K562 (cell line): ENCODE measurements around the gene IKBKE. TPM values are rescaled to one million over a fixed set of nuclear protein-coding genes. Genes with fewer than 3 reads are reported as not detected.

Source experiments
- ATAC-seq: fragments of 200-7000 bp; cut with Tn5 transposase; 3 replicates; pipeline ENCODE4 v1.9.1; 2020; ENCODE audit warnings: moderate library complexity
- BruUV-seq: library from RNA; stranded (reverse); fragments of 400-500 nt; replicated peaks from 2 replicates; lab custom pipeline; 2021; lab: Mats Ljungman, UMichigan
- CTCF ChIA-PET: fragments of 300-600 bp; formaldehyde crosslinking; extraction: SDS; loops from one replicate; lab custom pipeline; 2021; ENCODE audit warnings: low intra/inter-chr PET ratio; lab: Yijun Ruan, JAX
- POLR2A ChIA-PET: fragments of 300-600, 350-650 bp; sonication (Branson Sonifier 250); formaldehyde crosslinking; extraction: SDS; loops from one replicate; lab custom pipeline; 2021; ENCODE audit warnings: antibody characterized with exemption, inconsistent platforms; lab: Yijun Ruan, JAX
- DNase-seq, 4 experiments: peaks; one replicate each; pipeline versions ENCODE4 v3.0.0 to v3.0.0-alpha.2; 2011 to 2018; ENCODE audit warnings: low spot score in 3 of 4, mixed read lengths in 3 of 4; ENCODE audit errors: extremely low read depth in 1 of 4
- FAIRE-seq: peaks from 2 replicates; lab custom pipeline; 2011; peaks lifted over from hg19 to GRCh38; lab: Jason Lieb, UNC
- H2AFZ ChIP-seq: 2 replicates; pipeline ENCODE4 v1.6.0; 2011; ENCODE audit warnings: low read depth, low read length, control low read depth, inconsistent platforms
- H3K27ac ChIP-seq: fragments of 200-600 bp; 3 replicates; pipeline ENCODE4 v1.8.0; 2011; ENCODE audit warnings: low read depth, mild to moderate bottlenecking, control low read depth, inconsistent platforms, low read length, moderate library complexity, mixed read lengths; ENCODE audit errors: extremely low read depth
- H3K27me3 ChIP-seq, 2 experiments: fragments of 300-600 bp in 1 of 2; 2 replicates in 1 of 2; 3 replicates in 1 of 2; pipeline versions ENCODE4 v1.6.0 to v1.8.0; 2011; ENCODE audit warnings: inconsistent platforms in 2 of 2, low read length in 2 of 2, mild to moderate bottlenecking in 1 of 2, mixed read lengths in 1 of 2, moderate library complexity in 1 of 2; ENCODE audit not compliant: control insufficient read depth in 2 of 2, insufficient read depth in 2 of 2
- H3K36me3 ChIP-seq: fragments of 300-600 bp; 3 replicates; pipeline ENCODE4 v1.8.0; 2011; ENCODE audit warnings: mild to moderate bottlenecking, low read length, inconsistent platforms; ENCODE audit not compliant: control insufficient read depth, insufficient read depth
- H3K4me1 ChIP-seq, 2 experiments: fragments of 200-600 bp in 1 of 2; replicated peaks in 1 of 2; 2 replicates in 1 of 2; 3 replicates in 1 of 2; pipeline versions ENCODE4 v1.5.1 to v1.8.0; 2011; ENCODE audit warnings: inconsistent platforms in 2 of 2, low read length in 2 of 2, mild to moderate bottlenecking in 1 of 2, mixed read lengths in 1 of 2, moderate library complexity in 1 of 2; ENCODE audit not compliant: control insufficient read depth in 2 of 2, insufficient read depth in 2 of 2
- H3K4me2 ChIP-seq: 2 replicates; pipeline ENCODE4 v1.6.1; 2011; ENCODE audit warnings: low read length, control low read depth, inconsistent platforms, mixed read lengths; ENCODE audit not compliant: insufficient read depth
- H3K4me3 ChIP-seq: fragments of 200-600 bp; sonication (generic), shearing (Covaris generic); 2 replicates; pipeline ENCODE4 v1.5.1; 2016; ENCODE audit warnings: control low read depth, inconsistent platforms
- H3K79me2 ChIP-seq: fragments of 200-600 bp; 3 replicates; pipeline ENCODE4 v1.8.0; 2011; ENCODE audit warnings: low read length, inconsistent platforms; ENCODE audit not compliant: control insufficient read depth, insufficient read depth
- H3K9ac ChIP-seq, 2 experiments: 2 replicates each; pipeline versions ENCODE4 v1.6.0 to v1.6.1; 2011; ENCODE audit warnings: low read depth in 2 of 2, low read length in 2 of 2, control low read depth in 1 of 2, inconsistent platforms in 1 of 2, mild to moderate bottlenecking in 1 of 2, mixed read lengths in 1 of 2; ENCODE audit not compliant: insufficient read depth in 1 of 2
- H3K9me1 ChIP-seq: one replicate; pipeline ENCODE4 v1.6.0; 2011; ENCODE audit warnings: inconsistent platforms, mild to moderate bottlenecking, low read length, moderate library complexity; ENCODE audit not compliant: control insufficient read depth, insufficient read depth
- H3K9me3 ChIP-seq: replicated peaks from 2 replicates; pipeline ENCODE4 v1.5.1; 2011; ENCODE audit warnings: low read depth, low read length, inconsistent platforms; ENCODE audit not compliant: control insufficient read depth, insufficient read depth
- H4K20me1 ChIP-seq: replicated peaks from 2 replicates; pipeline ENCODE4 v1.6.1; 2011; ENCODE audit warnings: low read length, inconsistent platforms, mixed read lengths; ENCODE audit not compliant: control insufficient read depth, insufficient read depth
- CXXC5 ChIP-seq: fragments of 250-450 bp; sonication (Bioruptor Pico); IDR thresholded peaks from 2 replicates; pipeline ENCODE4 v1.8.0; 2022; ENCODE audit warnings: inconsistent platforms, mild to moderate bottlenecking, moderate library complexity
- NCOR1 ChIP-seq: fragments of 450-650 bp; IDR thresholded peaks from 2 replicates; pipeline ENCODE4 v1.6.1; 2016; ENCODE audit warnings: mild to moderate bottlenecking, moderate library complexity
- NFIX ChIP-seq: fragments of 250-450 bp; sonication (Bioruptor Pico); IDR thresholded peaks from 2 replicates; pipeline ENCODE4 v1.4.0; 2020; ENCODE audit warnings: low read depth, mild to moderate bottlenecking, moderate library complexity
- POU5F1 ChIP-seq: fragments of 150-350 bp; IDR thresholded peaks from 2 replicates; pipeline ENCODE4 v1.6.1; 2014; ENCODE audit warnings: borderline replicate concordance, low read length, low read depth, mild to moderate bottlenecking; ENCODE audit not compliant: partially characterized antibody
- SMARCB1 ChIP-seq: IDR thresholded peaks from 2 replicates; pipeline ENCODE4 v1.6.1; 2011; ENCODE audit warnings: improper control_type of control experiment, low read depth; ENCODE audit not compliant: insufficient read length
- TCF3 ChIP-seq: sonication (generic); formaldehyde crosslinking; IDR thresholded peaks from 2 replicates; pipeline ENCODE4 v1.4.0; 2020; ENCODE audit warnings: mild to moderate bottlenecking, missing genetic modification reagents
- ZBTB7A ChIP-seq: IDR thresholded peaks from 2 replicates; pipeline ENCODE4 v1.6.1; 2011; ENCODE audit warnings: low read depth, mild to moderate bottlenecking, low read length, moderate library complexity, borderline replicate concordance; ENCODE audit not compliant: control insufficient read depth
- WGBS: fragments of 100-300 bp; shearing (Covaris generic); methylation state at CpG from one replicate; pipeline ENCODE4 v1.1.6; 2016; ENCODE audit warnings: low coverage, mixed read lengths; ENCODE audit not compliant: insufficient coverage; ENCODE audit errors: missing lambda C conversion rate; 5-methylcytosine and 5-hydroxymethylcytosine counted together
- in situ Hi-C: fragments of 300-500 bp; cut with MboI; formaldehyde crosslinking; loops from 4 replicates; pipeline ENCODE4 v1.15.0; 2018; ENCODE audit warnings: inconsistent platforms, mixed read lengths
- intact Hi-C: fragments of 100-400 bp; cut with micrococcal nuclease; formaldehyde crosslinking; loops from 2 replicates; pipeline ENCODE4 v1.14.2; 2022
- polyA plus RNA-seq, 8 experiments: library from polyadenylated mRNA; depleted of rRNA in 4 of 8; stranded (reverse) in 5 of 8; unstranded in 3 of 8; fragments of >200 nt; fragmentation: Nextera tagmentation in 2 of 8; fragmentation: Illumina TruSeq in 1 of 8; extraction: Ambion mirVana in 2 of 8; extraction: Trizol in 1 of 8; gene quantifications; 2 replicates each; pipeline versions ENCODE4 v1.2.1 to v1.2.3, GENCODE V29; 2011 to 2014; ENCODE audit warnings: inconsistent platforms in 1 of 8, missing spikeins in 1 of 8
- total RNA-seq, 7 experiments: library from RNA; depleted of rRNA in 6 of 7; stranded (reverse); fragments of >200 nt in 6 of 7; fragmentation: Illumina TruSeq in 2 of 7; extraction: Trizol in 2 of 7; gene quantifications; 2 replicates each; pipeline versions ENCODE4 v1.2.1 to v1.2.3, GENCODE V29; 2011 to 2021; ENCODE audit warnings: low replicate concordance in 1 of 7
- TF ChIP-seq, protein P1 (sequence below): fragments of 450-650 bp; IDR thresholded peaks from 2 replicates; pipeline ENCODE4 v1.6.1; 2016; ENCODE audit warnings: mild to moderate bottlenecking, moderate library complexity

IKBKE gene
- total and polyA plus RNA-seq, 9 of the 15 experiments (the other 6 are each of a cell fraction or from before 2014, with no cell fraction given): 2.3 to 9.0 (median 4.8) TPM

DNA sequence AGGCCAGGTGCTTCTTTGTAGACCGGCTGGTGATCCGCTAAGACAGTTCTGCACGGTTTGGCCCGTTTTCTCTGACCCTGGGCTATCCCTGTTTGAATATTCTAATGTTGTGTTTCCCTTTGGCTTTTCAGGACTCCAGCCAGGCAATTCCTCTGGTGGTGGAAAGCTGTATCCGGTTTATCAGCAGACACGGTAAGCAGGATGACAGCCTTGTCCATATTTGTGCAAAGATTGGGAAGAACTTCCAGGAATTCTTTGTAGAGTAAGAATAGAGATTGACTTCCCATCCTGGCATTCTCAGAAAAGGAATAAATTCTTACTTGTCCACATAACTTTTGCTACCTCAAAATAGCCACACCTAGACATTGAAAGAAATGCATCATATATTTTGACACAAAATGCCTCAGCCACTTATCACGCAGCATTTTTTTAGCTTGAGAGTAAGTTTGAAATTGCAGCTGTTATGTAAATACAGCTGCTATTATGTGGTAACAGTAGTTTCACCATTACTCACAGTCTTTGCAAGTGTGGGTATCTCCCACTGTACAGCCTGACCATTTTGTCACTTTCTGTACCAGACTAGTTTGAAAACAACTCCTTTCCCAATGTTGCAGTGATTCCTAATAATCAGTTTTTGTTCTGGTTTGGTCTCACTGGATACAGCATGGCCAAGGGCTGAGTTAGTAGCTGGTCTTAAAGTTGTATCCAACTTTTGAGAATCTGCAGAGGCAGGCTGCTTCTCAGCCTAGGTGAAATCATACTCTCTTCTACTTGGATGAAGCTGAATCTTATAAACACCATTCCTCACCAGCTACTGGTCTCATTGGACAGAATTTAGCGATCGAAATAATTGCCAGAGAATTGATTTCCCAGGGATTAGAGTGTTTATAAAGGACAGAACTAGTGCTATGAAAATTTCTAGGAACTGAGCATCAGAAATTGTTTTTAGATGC lies 40.0 kb upstream of the IKBKE start:
- no peak overlapping the region for H2AFZ ChIP-seq
- H3K4me2 ChIP-seq: no peak overlapping the region
- BruUV-seq: no TSS peak
- no peaks in the 10 kb centered on the region for H3K79me2 ChIP-seq
- H3K9ac ChIP-seq: no peak overlapping the region
- in situ Hi-C loops (no loop called here), intact Hi-C loops (no loop called here)
- 62% methylated on average over 9 of the region's 9 CpGs for WGBS
- H3K9me1 ChIP-seq: no peaks in the 10 kb centered on the region
- no peaks in the 10 kb centered on the region for H3K9me3 ChIP-seq
- no peaks in the 10 kb centered on the region for H4K20me1 ChIP-seq
- CTCF ChIA-PET: interaction anchor here (0.6 kb wide), 1 partner anchor 372 kb away, joined by 3 read pairs; no protein-coding TSS in a partner anchor
- POLR2A ChIA-PET: interaction anchor here (1.1 to 1.3 kb wide), 3 partner anchors 9 to 40 kb away, joined by 4 to 5 read pairs (median 5); partner anchors contain the start of gene IKBKE
- H3K27ac ChIP-seq: no peak overlapping the region
- H3K36me3 ChIP-seq: peaks cover 11% of the 10 kb centered on the region; the same call in 2 of the 3 replicates
- no peaks in the 10 kb centered on the region for H3K4me1 ChIP-seq
- FAIRE-seq (no peak), DNase-seq (no peak), ATAC-seq (no peak)
- H3K4me3 ChIP-seq: no peak overlapping the region
- H3K27me3 ChIP-seq: no peaks in the 10 kb centered on the region
- TF ChIP-seq NFIX (CRISPR knock-in tag) (no peak), TCF3 (CRISPR knock-in tag) (no peak), CXXC5 (CRISPR knock-in tag) (no peak), ZBTB7A (no peak), NCOR1 (no peak), POU5F1 (no peak), SMARCB1 (no peak)
- TF ChIP-seq, protein P1, sequence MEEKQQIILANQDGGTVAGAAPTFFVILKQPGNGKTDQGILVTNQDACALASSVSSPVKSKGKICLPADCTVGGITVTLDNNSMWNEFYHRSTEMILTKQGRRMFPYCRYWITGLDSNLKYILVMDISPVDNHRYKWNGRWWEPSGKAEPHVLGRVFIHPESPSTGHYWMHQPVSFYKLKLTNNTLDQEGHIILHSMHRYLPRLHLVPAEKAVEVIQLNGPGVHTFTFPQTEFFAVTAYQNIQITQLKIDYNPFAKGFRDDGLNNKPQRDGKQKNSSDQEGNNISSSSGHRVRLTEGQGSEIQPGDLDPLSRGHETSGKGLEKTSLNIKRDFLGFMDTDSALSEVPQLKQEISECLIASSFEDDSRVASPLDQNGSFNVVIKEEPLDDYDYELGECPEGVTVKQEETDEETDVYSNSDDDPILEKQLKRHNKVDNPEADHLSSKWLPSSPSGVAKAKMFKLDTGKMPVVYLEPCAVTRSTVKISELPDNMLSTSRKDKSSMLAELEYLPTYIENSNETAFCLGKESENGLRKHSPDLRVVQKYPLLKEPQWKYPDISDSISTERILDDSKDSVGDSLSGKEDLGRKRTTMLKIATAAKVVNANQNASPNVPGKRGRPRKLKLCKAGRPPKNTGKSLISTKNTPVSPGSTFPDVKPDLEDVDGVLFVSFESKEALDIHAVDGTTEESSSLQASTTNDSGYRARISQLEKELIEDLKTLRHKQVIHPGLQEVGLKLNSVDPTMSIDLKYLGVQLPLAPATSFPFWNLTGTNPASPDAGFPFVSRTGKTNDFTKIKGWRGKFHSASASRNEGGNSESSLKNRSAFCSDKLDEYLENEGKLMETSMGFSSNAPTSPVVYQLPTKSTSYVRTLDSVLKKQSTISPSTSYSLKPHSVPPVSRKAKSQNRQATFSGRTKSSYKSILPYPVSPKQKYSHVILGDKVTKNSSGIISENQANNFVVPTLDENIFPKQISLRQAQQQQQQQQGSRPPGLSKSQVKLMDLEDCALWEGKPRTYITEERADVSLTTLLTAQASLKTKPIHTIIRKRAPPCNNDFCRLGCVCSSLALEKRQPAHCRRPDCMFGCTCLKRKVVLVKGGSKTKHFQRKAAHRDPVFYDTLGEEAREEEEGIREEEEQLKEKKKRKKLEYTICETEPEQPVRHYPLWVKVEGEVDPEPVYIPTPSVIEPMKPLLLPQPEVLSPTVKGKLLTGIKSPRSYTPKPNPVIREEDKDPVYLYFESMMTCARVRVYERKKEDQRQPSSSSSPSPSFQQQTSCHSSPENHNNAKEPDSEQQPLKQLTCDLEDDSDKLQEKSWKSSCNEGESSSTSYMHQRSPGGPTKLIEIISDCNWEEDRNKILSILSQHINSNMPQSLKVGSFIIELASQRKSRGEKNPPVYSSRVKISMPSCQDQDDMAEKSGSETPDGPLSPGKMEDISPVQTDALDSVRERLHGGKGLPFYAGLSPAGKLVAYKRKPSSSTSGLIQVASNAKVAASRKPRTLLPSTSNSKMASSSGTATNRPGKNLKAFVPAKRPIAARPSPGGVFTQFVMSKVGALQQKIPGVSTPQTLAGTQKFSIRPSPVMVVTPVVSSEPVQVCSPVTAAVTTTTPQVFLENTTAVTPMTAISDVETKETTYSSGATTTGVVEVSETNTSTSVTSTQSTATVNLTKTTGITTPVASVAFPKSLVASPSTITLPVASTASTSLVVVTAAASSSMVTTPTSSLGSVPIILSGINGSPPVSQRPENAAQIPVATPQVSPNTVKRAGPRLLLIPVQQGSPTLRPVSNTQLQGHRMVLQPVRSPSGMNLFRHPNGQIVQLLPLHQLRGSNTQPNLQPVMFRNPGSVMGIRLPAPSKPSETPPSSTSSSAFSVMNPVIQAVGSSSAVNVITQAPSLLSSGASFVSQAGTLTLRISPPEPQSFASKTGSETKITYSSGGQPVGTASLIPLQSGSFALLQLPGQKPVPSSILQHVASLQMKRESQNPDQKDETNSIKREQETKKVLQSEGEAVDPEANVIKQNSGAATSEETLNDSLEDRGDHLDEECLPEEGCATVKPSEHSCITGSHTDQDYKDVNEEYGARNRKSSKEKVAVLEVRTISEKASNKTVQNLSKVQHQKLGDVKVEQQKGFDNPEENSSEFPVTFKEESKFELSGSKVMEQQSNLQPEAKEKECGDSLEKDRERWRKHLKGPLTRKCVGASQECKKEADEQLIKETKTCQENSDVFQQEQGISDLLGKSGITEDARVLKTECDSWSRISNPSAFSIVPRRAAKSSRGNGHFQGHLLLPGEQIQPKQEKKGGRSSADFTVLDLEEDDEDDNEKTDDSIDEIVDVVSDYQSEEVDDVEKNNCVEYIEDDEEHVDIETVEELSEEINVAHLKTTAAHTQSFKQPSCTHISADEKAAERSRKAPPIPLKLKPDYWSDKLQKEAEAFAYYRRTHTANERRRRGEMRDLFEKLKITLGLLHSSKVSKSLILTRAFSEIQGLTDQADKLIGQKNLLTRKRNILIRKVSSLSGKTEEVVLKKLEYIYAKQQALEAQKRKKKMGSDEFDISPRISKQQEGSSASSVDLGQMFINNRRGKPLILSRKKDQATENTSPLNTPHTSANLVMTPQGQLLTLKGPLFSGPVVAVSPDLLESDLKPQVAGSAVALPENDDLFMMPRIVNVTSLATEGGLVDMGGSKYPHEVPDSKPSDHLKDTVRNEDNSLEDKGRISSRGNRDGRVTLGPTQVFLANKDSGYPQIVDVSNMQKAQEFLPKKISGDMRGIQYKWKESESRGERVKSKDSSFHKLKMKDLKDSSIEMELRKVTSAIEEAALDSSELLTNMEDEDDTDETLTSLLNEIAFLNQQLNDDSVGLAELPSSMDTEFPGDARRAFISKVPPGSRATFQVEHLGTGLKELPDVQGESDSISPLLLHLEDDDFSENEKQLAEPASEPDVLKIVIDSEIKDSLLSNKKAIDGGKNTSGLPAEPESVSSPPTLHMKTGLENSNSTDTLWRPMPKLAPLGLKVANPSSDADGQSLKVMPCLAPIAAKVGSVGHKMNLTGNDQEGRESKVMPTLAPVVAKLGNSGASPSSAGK: no peak
